ENCODE results near the gene BSND. TPM values are rescaled to one million over a fixed set of nuclear protein-coding genes. Genes with fewer than 3 reads are reported as not detected.

The BSND gene
- total RNA-seq, 1 donor from 2014 or later: not detected

DNA sequence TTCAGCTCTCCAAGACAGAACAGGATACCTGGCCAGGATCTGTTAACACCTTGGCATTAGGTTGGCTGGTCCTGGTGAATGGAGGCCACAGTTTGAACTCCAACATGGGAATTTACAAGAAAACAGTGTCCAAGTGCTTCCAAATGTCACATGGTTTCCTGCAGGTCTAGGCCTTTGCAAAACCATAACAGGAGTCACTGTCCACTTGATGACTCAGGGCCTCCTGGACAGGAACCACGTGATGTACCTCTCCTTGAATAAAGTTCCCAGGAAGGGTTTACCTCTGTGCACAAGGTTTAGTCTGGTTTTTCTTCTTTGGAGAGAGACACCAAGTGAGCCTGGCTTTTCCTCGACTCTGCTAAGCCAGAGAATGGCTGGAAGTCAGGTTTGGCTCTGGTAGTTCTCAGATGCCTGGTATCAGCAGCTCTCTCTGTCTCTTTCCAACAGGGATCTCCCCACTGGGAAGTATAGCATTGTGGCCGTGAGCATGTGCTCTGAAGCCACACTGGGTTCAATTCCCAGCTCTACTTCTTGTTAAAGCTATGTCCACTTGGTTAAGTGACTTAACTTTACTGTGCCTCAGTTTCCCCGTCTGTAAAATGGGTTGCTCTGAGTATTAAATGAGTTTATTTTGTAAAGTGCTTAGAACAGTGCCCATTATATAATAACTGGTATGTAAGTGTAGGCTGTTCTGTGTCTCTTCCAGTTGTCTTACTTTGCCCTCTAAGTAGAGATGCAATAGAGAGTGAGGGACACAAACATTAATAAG lies 45.6 kb upstream of the BSND start:
- Mint-ChIP-seq H3K9me3 (peaks cover 12% of the 10 kb centered on the region), H3K27me3 (no peaks in the 10 kb centered on the region), H3K4me3 (no peak overlapping the region), H3K4me1 (ENCODE audit: unreplicated experiment) (peaks cover 16% of the 10 kb centered on the region), H3K27ac (no peak overlapping the region), H3K36me3 (no peaks in the 10 kb centered on the region)
- TF ChIP-seq, protein P1, sequence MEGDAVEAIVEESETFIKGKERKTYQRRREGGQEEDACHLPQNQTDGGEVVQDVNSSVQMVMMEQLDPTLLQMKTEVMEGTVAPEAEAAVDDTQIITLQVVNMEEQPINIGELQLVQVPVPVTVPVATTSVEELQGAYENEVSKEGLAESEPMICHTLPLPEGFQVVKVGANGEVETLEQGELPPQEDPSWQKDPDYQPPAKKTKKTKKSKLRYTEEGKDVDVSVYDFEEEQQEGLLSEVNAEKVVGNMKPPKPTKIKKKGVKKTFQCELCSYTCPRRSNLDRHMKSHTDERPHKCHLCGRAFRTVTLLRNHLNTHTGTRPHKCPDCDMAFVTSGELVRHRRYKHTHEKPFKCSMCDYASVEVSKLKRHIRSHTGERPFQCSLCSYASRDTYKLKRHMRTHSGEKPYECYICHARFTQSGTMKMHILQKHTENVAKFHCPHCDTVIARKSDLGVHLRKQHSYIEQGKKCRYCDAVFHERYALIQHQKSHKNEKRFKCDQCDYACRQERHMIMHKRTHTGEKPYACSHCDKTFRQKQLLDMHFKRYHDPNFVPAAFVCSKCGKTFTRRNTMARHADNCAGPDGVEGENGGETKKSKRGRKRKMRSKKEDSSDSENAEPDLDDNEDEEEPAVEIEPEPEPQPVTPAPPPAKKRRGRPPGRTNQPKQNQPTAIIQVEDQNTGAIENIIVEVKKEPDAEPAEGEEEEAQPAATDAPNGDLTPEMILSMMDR (conservative IDR thresholded peaks at IDR 0.05): no peak
- DNase-seq (ENCODE audit: extremely low spot score, unreplicated experiment): no peak

DNA sequence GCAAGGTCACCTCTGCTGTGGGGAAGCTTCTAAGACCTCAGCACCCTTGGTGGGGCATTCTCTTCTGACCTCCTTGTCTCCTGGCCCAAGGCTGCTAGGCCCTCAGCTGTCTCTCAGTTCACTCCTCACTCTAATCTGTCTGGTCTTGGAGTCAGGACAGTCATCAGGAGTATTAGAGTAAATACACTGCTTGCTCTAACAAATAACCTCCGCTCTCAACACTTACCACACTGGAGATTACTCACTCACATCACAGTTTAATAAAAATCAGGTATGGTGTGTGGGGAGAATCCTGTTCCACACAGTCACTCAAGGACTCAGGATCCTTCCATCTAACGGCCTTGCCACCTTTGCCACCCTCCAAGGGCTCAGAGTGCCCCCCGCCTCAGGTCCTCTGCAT lies 44.9 kb upstream of the BSND start:
- Mint-ChIP-seq H3K27ac (no peak overlapping the region), H3K9me3 (peaks cover 16% of the 10 kb centered on the region), H3K36me3 (no peaks in the 10 kb centered on the region), H3K27me3 (no peaks in the 10 kb centered on the region), H3K4me1 (ENCODE audit: unreplicated experiment) (peaks cover 16% of the 10 kb centered on the region), H3K4me3 (no peak overlapping the region)
- TF ChIP-seq, protein P1 (conservative IDR thresholded peaks at IDR 0.05): no peak
- DNase-seq (ENCODE audit: extremely low spot score, unreplicated experiment): no peak

DNA sequence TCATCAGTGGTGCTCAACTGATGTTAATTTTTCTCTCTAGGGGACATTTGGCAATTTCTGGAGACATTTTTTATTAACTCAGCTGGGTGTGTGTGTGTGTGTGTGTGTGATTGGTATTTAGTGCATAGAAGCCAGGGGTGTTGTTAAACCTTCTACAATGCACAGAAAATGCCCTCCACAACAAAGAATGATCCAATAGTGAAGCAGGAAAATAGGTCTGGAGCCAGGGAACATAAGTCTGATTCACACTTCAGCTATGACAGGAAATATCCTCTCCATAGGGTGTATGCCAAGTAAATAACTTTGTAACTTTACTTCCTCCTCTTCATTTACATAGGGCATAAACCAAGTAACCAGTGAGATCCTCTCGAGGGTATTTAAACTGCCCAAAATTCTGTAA lies 43.4 kb upstream of the BSND start:
- Mint-ChIP-seq H3K4me3 (no peak overlapping the region), H3K27ac (no peak overlapping the region)
- DNase-seq (ENCODE audit: extremely low spot score, unreplicated experiment): no peak

DNA sequence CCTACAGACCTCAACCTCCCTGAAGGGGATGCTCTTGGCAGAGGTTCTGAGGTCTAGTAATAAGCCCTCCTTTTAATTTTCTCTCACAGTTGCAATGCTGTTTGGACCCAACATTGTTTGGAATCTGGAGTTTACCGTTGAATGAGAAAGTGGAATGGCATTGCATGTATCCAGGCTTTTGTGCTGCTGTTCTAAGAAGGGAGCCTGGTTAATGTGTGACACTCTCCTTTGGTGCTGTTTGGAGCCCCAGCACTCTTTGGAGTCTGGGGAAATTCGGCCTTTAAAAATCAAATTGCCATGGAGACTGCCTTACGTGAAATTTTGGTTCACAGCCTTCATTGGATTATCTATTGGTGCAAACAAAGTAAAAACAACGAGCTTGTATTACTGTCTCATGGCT lies 42.0 kb upstream of the BSND start:
- Mint-ChIP-seq H3K4me1 (ENCODE audit: unreplicated experiment) (no peaks in the 10 kb centered on the region), H3K36me3 (no peaks in the 10 kb centered on the region), H3K9me3 (peaks cover 19% of the 10 kb centered on the region), H3K4me3 (no peak overlapping the region), H3K27ac (no peak overlapping the region), H3K27me3 (no peaks in the 10 kb centered on the region)
- DNase-seq (ENCODE audit: extremely low spot score, unreplicated experiment): no peak
- TF ChIP-seq, protein P1 (conservative IDR thresholded peaks at IDR 0.05): no peak

More for the DNA sequence above, 43.4 kb upstream of the BSND start:
- no peaks in the 10 kb centered on the region for H3K27me3 Mint-ChIP-seq
- H3K4me1 Mint-ChIP-seq (ENCODE audit: unreplicated experiment): peaks cover 11% of the 10 kb centered on the region
- TF ChIP-seq, protein P1 (conservative IDR thresholded peaks at IDR 0.05): no peak
- peaks cover 19% of the 10 kb centered on the region for H3K9me3 Mint-ChIP-seq
- no peaks in the 10 kb centered on the region for H3K36me3 Mint-ChIP-seq

DNA sequence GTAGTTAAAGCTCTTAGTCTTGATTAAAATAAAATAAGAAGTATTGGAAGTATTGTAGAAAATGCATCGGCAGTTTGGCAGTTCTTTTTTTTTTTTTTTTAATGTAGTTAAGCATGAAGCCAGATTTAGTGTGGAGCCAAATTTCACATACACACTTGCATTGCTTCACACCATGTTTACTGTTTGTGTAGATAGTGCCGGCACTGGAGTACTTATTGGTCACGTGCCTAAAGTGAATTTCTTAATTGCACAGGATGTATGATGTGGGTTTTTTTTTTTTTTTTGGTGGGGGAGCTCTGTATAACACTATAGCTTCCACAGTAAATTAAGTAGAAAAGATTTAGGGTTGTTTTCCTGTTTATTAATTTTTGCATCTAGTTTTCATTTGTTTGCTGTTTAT lies 39.5 kb upstream of the BSND start:
- DNase-seq (ENCODE audit: extremely low spot score, unreplicated experiment): no peak
- TF ChIP-seq, protein P1 (conservative IDR thresholded peaks at IDR 0.05): no peak
- peaks cover 14% of the 10 kb centered on the region for H3K9me3 Mint-ChIP-seq

More for the DNA sequence above, 39.5 kb upstream of the BSND start:
- Mint-ChIP-seq H3K27me3 (no peaks in the 10 kb centered on the region), H3K4me3 (no peak overlapping the region), H3K36me3 (no peaks in the 10 kb centered on the region), H3K27ac (no peak overlapping the region), H3K4me1 (ENCODE audit: unreplicated experiment) (no peaks in the 10 kb centered on the region)
